GM18505 (cell line): Measurements from ENCODE around the gene GNAT1.

Source experiments
- ATAC-seq: cut with Tn5 transposase; IDR thresholded peaks from one replicate; pipeline ENCODE4 v1.9.1; 2021; ENCODE audit not compliant: unreplicated experiment
- POLR2A ChIP-seq: IDR thresholded peaks from 4 replicates; pipeline ENCODE4 v1.6.1; 2011; ENCODE audit warnings: borderline replicate concordance; ENCODE audit not compliant: insufficient read depth, insufficient read length; ENCODE audit errors: extremely low read depth

GNAT1 gene

DNA sequence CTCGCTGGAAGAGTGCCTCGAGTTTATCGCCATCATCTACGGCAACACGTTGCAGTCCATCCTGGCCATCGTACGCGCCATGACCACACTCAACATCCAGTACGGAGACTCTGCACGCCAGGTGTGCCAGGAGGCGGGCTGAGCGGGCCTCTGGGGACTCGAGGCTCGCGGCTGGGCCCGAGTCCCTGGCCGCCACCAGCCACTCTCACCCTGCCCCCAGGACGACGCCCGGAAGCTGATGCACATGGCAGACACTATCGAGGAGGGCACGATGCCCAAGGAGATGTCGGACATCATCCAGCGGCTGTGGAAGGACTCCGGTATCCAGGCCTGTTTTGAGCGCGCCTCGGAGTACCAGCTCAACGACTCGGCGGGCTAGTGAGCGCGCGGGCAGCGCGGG lies 1.9 kb downstream of the GNAT1 start:
- no peak for TF ChIP-seq POLR2A
- no peak for ATAC-seq

DNA sequence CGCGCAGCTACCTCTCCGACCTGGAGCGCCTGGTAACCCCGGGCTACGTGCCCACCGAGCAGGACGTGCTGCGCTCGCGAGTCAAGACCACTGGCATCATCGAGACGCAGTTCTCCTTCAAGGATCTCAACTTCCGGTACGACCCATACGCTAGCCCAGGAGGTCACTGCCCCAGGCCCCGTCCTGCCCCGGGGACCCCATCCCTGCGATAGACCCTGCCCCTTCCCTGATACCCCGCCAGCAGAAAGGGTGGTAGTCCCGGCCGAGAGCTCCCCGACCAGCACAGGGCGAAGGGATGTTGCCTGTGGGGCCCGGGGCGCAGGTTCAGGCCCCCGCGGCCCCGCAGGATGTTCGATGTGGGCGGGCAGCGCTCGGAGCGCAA lies 2.3 kb downstream of the GNAT1 start:
- ATAC-seq: no peak
- TF ChIP-seq POLR2A: no peak

- no peak for TF ChIP-seq POLR2A
- ATAC-seq: peak; percentile 46
Measured at GRCh38 chr3:50194128-50194902, 2.9 kb downstream of the GNAT1 start.

GRCh38 chr3:50194903-50195500 lies 3.6 kb downstream of the GNAT1 start:
- no peak for ATAC-seq
- no peak for TF ChIP-seq POLR2A

DNA sequence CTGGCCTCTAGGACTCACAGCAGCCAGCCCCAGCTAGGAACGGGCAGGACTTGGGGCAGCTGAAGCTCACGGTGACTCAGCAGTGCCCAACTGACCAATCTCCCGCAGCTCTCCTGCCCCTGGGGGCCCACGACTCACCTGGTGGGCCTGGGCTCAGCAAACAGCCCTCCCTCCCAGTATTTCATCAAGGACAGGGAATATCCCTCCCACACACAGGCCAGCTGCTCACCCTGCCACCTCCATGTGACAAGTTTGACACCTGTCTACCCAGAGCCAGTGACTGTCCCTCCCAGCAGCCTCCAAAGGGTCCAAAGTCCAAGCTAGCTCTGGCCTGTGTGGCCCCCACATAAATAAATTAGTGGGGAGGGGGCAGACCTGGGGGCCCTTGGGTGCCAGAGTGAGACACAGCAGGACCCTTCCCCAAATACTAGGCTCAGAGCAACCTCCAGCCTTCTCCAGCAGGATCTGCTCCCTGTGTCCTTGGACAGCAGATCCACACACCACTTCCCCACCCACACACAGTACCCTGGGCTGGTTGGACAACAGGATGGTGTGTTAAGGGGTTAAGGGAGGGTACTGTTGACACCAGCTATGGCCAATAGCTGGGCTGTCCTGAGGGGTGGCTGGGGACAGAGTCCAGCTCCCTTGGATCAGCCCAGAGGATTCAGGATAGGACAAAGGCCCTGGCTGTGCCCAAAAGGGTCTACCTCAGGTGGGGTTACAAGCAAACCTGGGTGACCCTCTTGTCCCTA lies 4.3 kb downstream of the GNAT1 start:
- TF ChIP-seq POLR2A: no peak
- no peak for ATAC-seq

DNA sequence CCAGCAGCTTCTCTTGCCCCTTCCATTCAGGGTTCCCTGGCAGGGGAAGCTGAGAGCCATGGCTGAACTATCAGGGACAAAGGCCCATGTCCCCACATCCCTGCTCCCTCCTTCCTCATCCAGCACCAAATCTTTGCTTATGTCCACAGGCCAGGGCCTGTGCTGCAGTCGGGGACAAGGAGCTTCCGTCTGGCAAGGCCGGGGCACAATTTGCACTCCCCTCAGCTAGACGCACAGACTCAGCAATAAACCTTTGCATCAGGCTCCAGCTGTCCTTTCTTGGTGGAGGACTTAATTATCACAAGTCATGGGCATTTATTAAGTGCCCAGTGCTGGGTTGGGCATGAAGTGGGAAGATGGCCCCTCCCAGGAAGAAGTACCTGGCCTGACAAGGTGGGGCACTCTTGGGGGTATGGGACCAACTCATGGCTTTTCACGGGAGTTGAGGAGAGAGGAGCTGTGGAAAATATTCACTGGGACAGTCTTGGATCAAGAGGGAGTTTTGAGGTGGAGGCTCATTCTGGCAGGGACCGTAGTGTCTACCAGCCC lies 4.9 kb downstream of the GNAT1 start:
- no peak for ATAC-seq
- TF ChIP-seq POLR2A: no peak

DNA sequence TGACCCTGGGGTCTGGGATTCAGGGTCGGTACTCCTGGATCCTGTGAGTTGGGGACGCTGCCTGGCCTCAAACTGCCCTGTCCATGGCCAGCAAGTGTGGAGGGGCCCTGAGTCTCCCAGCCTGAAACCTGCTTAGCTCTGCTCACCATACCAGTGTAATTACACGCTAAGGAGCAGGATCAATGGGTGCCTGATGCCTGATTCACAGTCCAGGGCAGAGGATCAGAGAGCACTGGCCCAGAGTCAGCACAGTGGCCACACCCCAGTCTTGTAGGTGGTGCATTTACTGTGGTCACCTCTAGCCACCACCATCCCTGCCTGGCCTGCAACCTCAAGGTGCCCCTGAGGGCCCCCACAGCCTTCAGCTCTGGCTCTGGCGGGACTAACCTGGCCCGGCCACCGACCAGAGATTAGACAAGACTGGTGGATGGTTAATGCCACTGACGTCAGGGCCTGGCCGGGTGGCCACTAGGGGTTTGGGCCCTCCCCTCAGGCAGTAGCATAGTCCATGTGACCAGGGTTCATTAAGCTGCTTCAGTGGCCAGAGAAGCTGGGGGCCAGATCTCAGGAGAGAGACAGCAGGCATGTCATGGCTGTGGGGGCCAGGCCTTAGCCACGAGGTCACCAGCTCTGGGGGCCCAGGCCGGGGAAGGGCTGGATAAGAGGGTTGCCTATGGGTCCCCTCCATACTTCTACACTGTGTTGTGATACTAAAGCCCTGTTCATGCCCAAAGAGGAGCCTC lies 10.3 kb downstream of the GNAT1 start:
- no peak for ATAC-seq
- TF ChIP-seq POLR2A: no peak

DNA sequence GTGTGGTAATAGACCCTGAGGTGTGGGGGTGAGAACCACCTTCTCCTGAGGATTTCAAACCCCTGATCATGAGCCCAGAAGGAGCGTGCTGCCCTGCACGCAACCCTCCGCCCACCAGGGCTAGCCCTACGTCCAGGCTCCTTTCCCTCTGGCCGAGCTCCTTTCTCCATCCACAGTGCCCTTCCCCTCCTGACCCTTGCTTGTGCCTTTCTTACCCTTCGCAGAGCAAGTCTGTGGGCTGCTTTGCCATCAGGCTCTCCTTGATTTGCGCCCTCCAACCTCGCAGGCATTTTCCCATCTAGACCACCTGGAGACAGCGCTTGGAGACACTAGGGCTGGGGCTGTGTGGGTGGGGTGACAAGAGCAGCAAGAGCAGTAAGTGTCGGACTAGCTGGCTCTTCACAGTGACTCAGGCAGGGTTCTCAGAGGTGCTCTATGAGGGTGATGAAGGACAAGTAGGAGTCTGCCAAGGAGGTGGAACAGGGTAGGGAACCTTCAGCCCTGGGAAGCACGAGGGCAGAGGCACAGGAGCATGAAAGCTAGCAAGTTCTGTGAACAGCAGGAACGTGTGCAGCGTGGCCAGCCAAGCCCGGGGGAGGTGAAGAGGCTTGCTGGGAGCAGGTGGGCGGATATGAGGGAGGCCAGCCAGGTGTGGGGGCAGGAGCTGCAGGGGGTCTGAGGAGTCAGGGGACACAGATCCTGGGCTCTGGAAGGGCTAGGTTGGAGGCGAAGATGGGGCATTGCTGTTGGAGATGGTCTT lies 11.1 kb downstream of the GNAT1 start:
- ATAC-seq: no peak
- TF ChIP-seq POLR2A: no peak

- TF ChIP-seq POLR2A: no peak
- no peak for ATAC-seq
Measured at GRCh38 chr3:50203113-50203808, 11.9 kb downstream of the GNAT1 start.

- TF ChIP-seq POLR2A: no peak
- ATAC-seq: no peak
Measured at GRCh38 chr3:50203809-50204803, 12.7 kb downstream of the GNAT1 start.
